Measurements from ENCODE around the gene EHHADH.

EHHADH gene

GRCh38 chr3:185225080-185225479, 28.8 kb downstream of the EHHADH start:
- Histone ChIP-seq H2BK15ac (ENCODE audit: low read depth, poor library complexity, severe bottlenecking) (no peak overlapping the region), H2AK5ac (ENCODE audit: low read length, severe bottlenecking) (peak overlapping the region; percentile 13), H3K9ac (ENCODE audit: low read length) (peak overlapping the region; percentile 74), H3K4ac (ENCODE audit: low read depth in 1 of 2, low read length in 2 of 2) (no peak overlapping the region), H2BK5ac (ENCODE audit: low read depth, low read length, poor library complexity, severe bottlenecking) (peak overlapping the region; percentile 4), H3K23ac (ENCODE audit: low read length in 2 of 2) (no peak overlapping the region), H3K14ac (ENCODE audit: low read length in 2 of 2) (no peak overlapping the region), H3K9me3 (ENCODE audit: control insufficient read depth, low read length) (no peaks in the 10 kb centered on the region), H3K27me3 (ENCODE audit: control insufficient read depth in 1 of 2, insufficient read depth in 1 of 2, low read length in 2 of 2) (no peaks in the 10 kb centered on the region), H2BK12ac (ENCODE audit: low read length in 2 of 2) (no peak overlapping the region), H4K91ac (ENCODE audit: low read length) (no peak overlapping the region), H4K8ac (ENCODE audit: low read length) (no peak overlapping the region), H3K79me1 (replicated peaks; ENCODE audit: low read length, poor library complexity, severe bottlenecking) (no peaks in the 10 kb centered on the region), H3K4me2 (ENCODE audit: low read length, poor library complexity, severe bottlenecking) (no peak overlapping the region), H3K27ac (ENCODE audit: low read length, poor library complexity, severe bottlenecking) (peak overlapping the region; percentile 81), H3K4me3 (ENCODE audit: insufficient read depth in 1 of 2, low read depth in 1 of 2, low read length in 2 of 2) (no peak overlapping the region), H3K18ac (ENCODE audit: low read depth in 1 of 2, low read length in 2 of 2) (no peak overlapping the region), H3K4me1 (ENCODE audit: control insufficient read depth, insufficient read depth, low read depth, low read length) (peaks cover 2% of the 10 kb centered on the region), H3K36me3 (ENCODE audit: control insufficient read depth in 1 of 2, insufficient read depth in 2 of 2, low read depth in 1 of 2, low read length in 2 of 2) (no peaks in the 10 kb centered on the region), H2AFZ (ENCODE audit: low read depth, low read length) (no peak overlapping the region), H2BK120ac (ENCODE audit: low read depth, low read length) (no peak overlapping the region)
- WGBS, result 90% methylated on average over 1 of the region's 1 CpG
- no peak for DNase-seq

GRCh38 chr3:185221203-185221602, 32.6 kb downstream of the EHHADH start:
- H4K8ac ChIP-seq (ENCODE audit: low read length), result no peak overlapping the region
- H3K4me3 ChIP-seq (ENCODE audit: insufficient read depth in 1 of 2, low read depth in 1 of 2, low read length in 2 of 2), result no peak overlapping the region
- H3K9ac ChIP-seq (ENCODE audit: low read length), result no peak overlapping the region
- peaks cover 5% of the 10 kb centered on the region for H3K4me1 ChIP-seq (ENCODE audit: control insufficient read depth, insufficient read depth, low read depth, low read length)
- no peak overlapping the region for H3K14ac ChIP-seq (ENCODE audit: low read length in 2 of 2)
- no peak overlapping the region for H2AK5ac ChIP-seq (ENCODE audit: low read length, severe bottlenecking)
- H2BK12ac ChIP-seq (ENCODE audit: low read length in 2 of 2), result no peak overlapping the region
- no peaks in the 10 kb centered on the region for H3K36me3 ChIP-seq (ENCODE audit: control insufficient read depth in 1 of 2, insufficient read depth in 2 of 2, low read depth in 1 of 2, low read length in 2 of 2)
- H3K9me3 ChIP-seq (ENCODE audit: control insufficient read depth, low read length), result no peaks in the 10 kb centered on the region
- H2BK15ac ChIP-seq (ENCODE audit: low read depth, poor library complexity, severe bottlenecking), result no peak overlapping the region
- H3K4me2 ChIP-seq (ENCODE audit: low read length, poor library complexity, severe bottlenecking), result no peak overlapping the region
- H3K27me3 ChIP-seq (ENCODE audit: control insufficient read depth in 1 of 2, insufficient read depth in 1 of 2, low read length in 2 of 2), result no peaks in the 10 kb centered on the region
- no peak overlapping the region for H2AFZ ChIP-seq (ENCODE audit: low read depth, low read length)
- DNase-seq, result no peak
- H3K79me1 ChIP-seq (replicated peaks; ENCODE audit: low read length, poor library complexity, severe bottlenecking), result no peaks in the 10 kb centered on the region
- no peak overlapping the region for H3K18ac ChIP-seq (ENCODE audit: low read depth in 1 of 2, low read length in 2 of 2)
- no peak overlapping the region for H4K91ac ChIP-seq (ENCODE audit: low read length)
- no peak overlapping the region for H3K23ac ChIP-seq (ENCODE audit: low read length in 2 of 2)
- no peak overlapping the region for H2BK5ac ChIP-seq (ENCODE audit: low read depth, low read length, poor library complexity, severe bottlenecking)
- no peak overlapping the region for H3K27ac ChIP-seq (ENCODE audit: low read length, poor library complexity, severe bottlenecking)
- no peak overlapping the region for H2BK120ac ChIP-seq (ENCODE audit: low read depth, low read length)
- no peak overlapping the region for H3K4ac ChIP-seq (ENCODE audit: low read depth in 1 of 2, low read length in 2 of 2)

GRCh38 chr3:185216607-185216958, 37.3 kb downstream of the EHHADH start:
- Histone ChIP-seq H4K8ac (ENCODE audit: low read length) (no peak overlapping the region), H4K91ac (ENCODE audit: low read length) (no peak overlapping the region), H3K27ac (ENCODE audit: low read length, poor library complexity, severe bottlenecking) (no peak overlapping the region), H3K4me3 (ENCODE audit: insufficient read depth in 1 of 2, low read depth in 1 of 2, low read length in 2 of 2) (peak overlapping the region in 1 of 2 experiments; percentile 39), H3K27me3 (ENCODE audit: control insufficient read depth in 1 of 2, insufficient read depth in 1 of 2, low read length in 2 of 2) (no peaks in the 10 kb centered on the region), H3K23ac (ENCODE audit: low read length in 2 of 2) (no peak overlapping the region), H3K4me2 (ENCODE audit: low read length, poor library complexity, severe bottlenecking) (no peak overlapping the region), H3K79me1 (replicated peaks; ENCODE audit: low read length, poor library complexity, severe bottlenecking) (no peaks in the 10 kb centered on the region), H3K36me3 (ENCODE audit: control insufficient read depth in 1 of 2, insufficient read depth in 2 of 2, low read depth in 1 of 2, low read length in 2 of 2) (no peaks in the 10 kb centered on the region), H2AK5ac (ENCODE audit: low read length, severe bottlenecking) (no peak overlapping the region), H2AFZ (ENCODE audit: low read depth, low read length) (no peak overlapping the region), H2BK120ac (ENCODE audit: low read depth, low read length) (no peak overlapping the region), H3K4me1 (ENCODE audit: control insufficient read depth, insufficient read depth, low read depth, low read length) (peaks cover 4% of the 10 kb centered on the region), H3K4ac (ENCODE audit: low read depth in 1 of 2, low read length in 2 of 2) (no peak overlapping the region), H2BK5ac (ENCODE audit: low read depth, low read length, poor library complexity, severe bottlenecking) (no peak overlapping the region), H3K14ac (ENCODE audit: low read length in 2 of 2) (no peak overlapping the region), H2BK15ac (ENCODE audit: low read depth, poor library complexity, severe bottlenecking) (no peak overlapping the region), H3K9me3 (ENCODE audit: control insufficient read depth, low read length) (no peaks in the 10 kb centered on the region), H3K18ac (ENCODE audit: low read depth in 1 of 2, low read length in 2 of 2) (no peak overlapping the region), H2BK12ac (ENCODE audit: low read length in 2 of 2) (no peak overlapping the region), H3K9ac (ENCODE audit: low read length) (peak overlapping the region; percentile 80)
- peak; percentile 2 for DNase-seq
- WGBS, result 67% methylated on average over 3 of the region's 3 CpGs

- H3K4me2 ChIP-seq (ENCODE audit: low read length, poor library complexity, severe bottlenecking), result no peak overlapping the region
- no peaks in the 10 kb centered on the region for H3K36me3 ChIP-seq (ENCODE audit: control insufficient read depth in 1 of 2, insufficient read depth in 2 of 2, low read depth in 1 of 2, low read length in 2 of 2)
- DNase-seq, result peak; percentile 32
- H2BK5ac ChIP-seq (ENCODE audit: low read depth, low read length, poor library complexity, severe bottlenecking), result no peak overlapping the region
- peak overlapping the region; percentile 80 for H3K9ac ChIP-seq (ENCODE audit: low read length)
- no peak overlapping the region for H2BK12ac ChIP-seq (ENCODE audit: low read length in 2 of 2)
- peak overlapping the region; percentile 19 for H3K27ac ChIP-seq (ENCODE audit: low read length, poor library complexity, severe bottlenecking)
- no peak overlapping the region for H4K91ac ChIP-seq (ENCODE audit: low read length)
- no peak overlapping the region for H2BK15ac ChIP-seq (ENCODE audit: low read depth, poor library complexity, severe bottlenecking)
- no peaks in the 10 kb centered on the region for H3K9me3 ChIP-seq (ENCODE audit: control insufficient read depth, low read length)
- H3K18ac ChIP-seq (ENCODE audit: low read depth in 1 of 2, low read length in 2 of 2), result no peak overlapping the region
- no peak overlapping the region for H2BK120ac ChIP-seq (ENCODE audit: low read depth, low read length)
- H3K4me3 ChIP-seq (ENCODE audit: insufficient read depth in 1 of 2, low read depth in 1 of 2, low read length in 2 of 2), result peak overlapping the region in 1 of 2 experiments; percentile 39
- H2AFZ ChIP-seq (ENCODE audit: low read depth, low read length), result no peak overlapping the region
- H4K8ac ChIP-seq (ENCODE audit: low read length), result no peak overlapping the region
- no peak overlapping the region for H2AK5ac ChIP-seq (ENCODE audit: low read length, severe bottlenecking)
- peaks cover 4% of the 10 kb centered on the region for H3K4me1 ChIP-seq (ENCODE audit: control insufficient read depth, insufficient read depth, low read depth, low read length)
- H3K14ac ChIP-seq (ENCODE audit: low read length in 2 of 2), result no peak overlapping the region
- H3K23ac ChIP-seq (ENCODE audit: low read length in 2 of 2), result no peak overlapping the region
- no peak overlapping the region for H3K4ac ChIP-seq (ENCODE audit: low read depth in 1 of 2, low read length in 2 of 2)
- WGBS, result 53% methylated on average over 3 of the region's 6 CpGs
- no peaks in the 10 kb centered on the region for H3K27me3 ChIP-seq (ENCODE audit: control insufficient read depth in 1 of 2, insufficient read depth in 1 of 2, low read length in 2 of 2)
- no peaks in the 10 kb centered on the region for H3K79me1 ChIP-seq (replicated peaks; ENCODE audit: low read length, poor library complexity, severe bottlenecking)
Measured at GRCh38 chr3:185215873-185216606, 37.8 kb downstream of the EHHADH start.

Measured in mesenchymal stem cell (in vitro differentiated cells and primary cell).